Stimulated activated CD4-positive, alpha-beta T cell treated with anti-CD3 and anti-CD28 coated beads, Interleukin-1b, Interleukin-23, amount 100 ng/mL, for 1 hour (primary cell): ENCODE data around the gene NUCB2.
"Not testable (repeated sequence)": the region's sequence is repeated elsewhere in the genome, so short reads cannot be mapped to it uniquely, and the experiment has no call there.

Experiments
- DNase-seq, 2 donors: peaks; one replicate each; pipeline ENCODE4 v3.0.0-alpha.2; 2020; ENCODE audit warnings: low read depth in 2 of 2

Gene NUCB2

DNA sequence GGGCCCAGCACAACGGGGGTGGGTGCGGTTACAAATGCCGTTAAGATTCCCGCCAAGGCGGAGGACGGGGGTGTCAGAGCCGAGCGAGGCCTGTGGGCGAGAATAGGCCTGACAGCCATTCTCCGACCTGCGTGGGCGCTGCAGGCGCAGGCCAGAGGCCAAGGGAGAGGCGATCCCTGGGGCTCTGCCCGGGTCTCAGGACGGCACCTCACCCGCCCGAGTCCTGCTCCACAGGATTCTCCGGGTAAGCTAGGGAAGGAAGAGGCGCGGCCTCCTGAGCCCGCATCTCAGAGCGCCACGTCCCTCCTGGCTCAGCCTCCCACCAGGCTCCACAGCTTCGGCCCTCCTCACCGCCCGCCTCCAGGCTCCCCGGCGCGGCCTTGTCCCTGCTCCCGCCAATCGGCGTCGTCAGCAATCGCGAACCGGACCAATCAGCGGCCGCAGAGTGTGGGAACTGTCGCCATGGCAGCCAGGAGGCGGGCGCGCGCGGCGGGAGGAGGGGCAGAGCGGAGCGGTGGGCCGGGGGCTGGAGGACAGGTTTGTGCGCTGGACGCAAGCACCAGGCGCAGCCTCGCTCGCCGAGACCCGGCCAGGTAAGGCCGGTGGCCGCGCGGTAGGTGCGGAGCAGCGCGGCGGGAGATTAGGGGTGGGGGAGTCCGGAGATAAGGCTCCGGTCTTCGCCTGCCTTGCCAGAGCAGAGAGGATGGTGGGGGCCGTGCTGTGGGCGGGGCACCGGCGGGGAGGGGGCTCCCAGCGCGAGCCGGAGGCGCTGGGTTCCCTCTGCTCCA lies at the start of gene NUCB2:
TSS of gene NUCB2 (plus strand) at position 504 of the 788 bp plus-strand sequence. CDS start 18,585 bp downstream, outside the sequence.
- DNase-seq, result peak; percentile 86 to 90

DNA sequence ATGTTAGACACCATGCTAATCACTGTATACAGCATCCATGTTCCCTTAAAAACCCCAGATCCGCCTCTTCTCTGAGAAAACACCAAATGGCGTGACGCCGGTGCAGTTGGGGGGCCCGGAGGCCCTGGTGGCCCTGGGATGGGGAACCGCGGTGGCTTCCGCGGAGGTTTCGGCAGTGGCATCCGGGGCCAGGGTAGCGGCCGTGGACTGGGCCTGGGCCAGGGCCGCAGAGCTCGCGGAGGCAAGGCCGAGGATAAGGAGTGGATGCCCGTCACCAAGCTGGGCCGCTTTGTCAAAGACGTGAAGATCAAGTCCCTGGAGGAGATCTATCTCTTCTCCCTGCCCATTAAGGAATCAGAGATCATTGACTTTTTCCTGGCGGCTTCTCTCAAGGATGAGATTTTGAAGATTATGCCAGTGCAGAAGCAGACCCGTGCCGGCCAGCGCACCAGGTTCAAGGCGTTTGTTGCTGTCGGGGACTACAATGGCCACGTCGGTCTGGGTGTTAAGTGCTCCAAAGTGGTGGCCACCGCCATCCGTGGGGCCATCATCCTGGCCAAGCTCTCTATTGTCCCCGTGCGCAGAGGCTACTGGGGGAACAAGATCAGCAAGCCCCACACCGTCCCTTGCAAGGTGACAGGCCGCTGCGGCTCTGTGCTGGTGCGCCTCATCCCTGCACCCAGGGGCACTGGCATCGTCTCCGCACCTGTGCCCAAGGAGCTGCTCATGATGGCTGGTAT lies 48.2 kb upstream of the NUCB2 start:
- DNase-seq, result not testable (repeated sequence)

DNA sequence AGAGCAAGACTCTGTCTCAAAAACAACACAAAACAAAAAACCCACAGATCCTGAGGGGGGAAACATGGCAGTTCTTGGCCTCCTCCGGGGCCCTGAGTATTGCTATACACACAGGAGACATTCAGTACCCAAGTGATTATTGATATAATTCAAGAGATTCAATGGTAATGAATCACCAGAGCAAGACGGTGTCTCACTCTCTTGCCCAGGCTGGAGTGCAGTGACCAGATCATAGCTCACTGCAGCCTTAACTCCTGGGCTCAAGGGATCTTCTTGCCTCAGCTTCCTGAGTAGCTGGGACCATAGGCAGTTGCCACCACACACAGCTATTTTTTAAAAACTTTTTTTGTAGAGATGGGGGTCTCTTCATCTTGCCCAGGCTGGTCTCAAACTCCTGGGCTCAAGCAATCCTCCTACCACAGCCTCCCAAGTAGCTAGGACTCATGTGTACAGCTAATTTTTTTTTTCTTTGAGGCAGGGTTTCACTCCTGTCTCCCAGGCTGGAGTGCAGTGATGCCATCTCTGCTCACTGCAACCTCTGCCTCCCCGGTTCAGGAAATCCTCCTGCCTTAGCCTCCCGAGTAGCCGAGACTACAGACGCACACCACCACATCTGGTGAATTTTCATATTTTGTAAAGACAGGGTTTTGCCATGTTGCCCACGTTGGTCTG lies 46.9 kb upstream of the NUCB2 start:
- DNase-seq, result no peak

DNA sequence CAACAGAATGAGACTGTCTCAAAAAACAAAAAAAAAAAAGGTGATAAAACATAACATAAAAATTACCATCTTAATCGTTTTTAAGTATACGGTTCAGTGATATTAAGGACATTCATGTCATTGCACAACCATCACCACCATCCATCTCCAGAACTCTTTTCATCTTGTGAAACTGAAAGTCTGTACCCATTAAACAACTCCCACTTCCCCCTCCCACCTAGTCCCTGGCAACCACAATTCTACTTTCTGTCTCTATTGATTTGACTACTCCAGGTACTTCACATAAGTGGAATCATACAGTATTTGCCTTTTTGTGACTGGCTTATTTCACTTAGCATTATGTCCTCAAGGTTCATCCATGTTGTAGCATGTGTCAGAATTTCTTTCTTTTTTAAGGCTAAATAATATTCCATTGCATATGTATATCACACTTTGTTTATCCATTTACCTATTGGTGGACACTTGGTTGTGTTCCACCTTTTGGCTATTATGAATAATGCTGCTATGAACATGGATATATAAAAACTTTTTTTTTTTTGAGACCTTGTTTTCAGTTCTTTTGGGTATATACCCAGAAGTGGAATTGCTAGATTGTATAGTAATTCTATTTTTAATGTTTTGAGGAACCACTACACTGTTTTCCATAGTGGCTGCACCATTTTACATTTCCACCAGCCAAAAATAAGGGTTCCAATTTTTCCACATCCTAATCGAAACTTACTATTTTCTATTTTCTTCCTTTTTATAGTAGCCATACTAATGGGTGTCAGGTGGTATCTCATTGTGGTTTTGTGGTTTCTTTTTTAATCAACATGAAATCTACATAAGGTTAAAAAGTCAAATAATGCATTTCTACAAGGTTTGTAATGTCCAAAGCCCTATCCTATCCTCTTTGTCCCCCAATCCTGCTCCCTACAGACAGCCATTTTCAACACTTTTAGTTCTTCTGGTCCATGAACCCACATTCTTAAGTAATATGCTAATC lies 45.4 kb upstream of the NUCB2 start:
- no peak for DNase-seq

DNA sequence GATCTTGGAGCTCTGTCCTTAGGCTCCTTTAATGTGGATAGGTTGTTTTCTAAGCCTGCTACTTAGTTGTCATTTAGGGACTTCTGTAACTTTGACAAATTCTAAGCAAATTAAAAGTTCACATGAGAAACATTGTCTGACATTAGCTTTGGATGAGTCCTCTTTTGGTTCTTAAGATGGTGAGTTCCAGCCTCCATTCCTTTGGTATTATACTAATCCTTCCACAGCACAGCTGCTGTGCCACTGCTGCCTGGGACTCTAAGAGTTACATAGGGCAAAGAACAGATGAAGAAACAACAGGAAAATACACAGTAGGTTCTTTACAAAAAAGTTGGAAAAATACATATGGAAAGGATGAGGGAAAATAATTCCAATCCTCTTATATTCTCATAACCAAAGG lies 43.4 kb upstream of the NUCB2 start:
- DNase-seq, result no peak

DNA sequence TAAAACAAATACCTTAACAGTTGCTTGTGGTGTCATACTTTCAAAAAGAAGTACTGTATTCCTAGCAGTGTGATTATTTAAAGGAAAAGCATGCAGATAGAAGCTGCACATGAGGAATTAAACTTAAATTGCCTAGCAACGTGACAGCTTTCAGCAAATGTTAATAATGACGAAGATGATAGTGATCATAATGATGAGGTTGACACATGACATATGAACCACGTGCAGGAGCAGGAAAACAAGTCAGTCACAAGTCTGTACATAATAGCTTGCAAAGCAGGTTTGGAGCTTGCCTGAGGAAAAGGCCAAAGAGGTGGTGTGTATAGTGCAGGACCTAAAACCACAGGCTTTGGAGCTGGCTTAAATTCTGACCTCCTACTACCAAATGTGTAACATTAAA lies 38.2 kb upstream of the NUCB2 start:
- no peak for DNase-seq

DNA sequence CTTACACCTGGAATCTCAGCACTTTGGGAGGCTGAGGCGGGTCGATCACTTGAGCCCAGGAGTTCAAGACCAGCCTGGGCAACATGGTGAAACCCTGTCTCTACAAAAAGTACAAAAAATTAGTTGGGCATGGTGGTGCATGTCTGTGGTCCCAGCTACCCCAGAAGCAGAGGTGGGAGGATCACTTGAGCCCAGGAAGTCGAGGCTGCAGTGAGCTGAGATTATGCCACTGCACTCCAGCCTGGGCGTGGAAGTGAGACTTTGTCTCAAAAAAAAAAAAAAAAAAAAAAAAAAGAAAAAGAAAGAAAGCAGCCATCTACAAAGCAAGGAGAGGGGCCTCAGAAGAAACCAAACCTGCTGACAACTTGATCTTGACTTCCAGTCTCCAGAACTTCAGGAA lies 36.6 kb upstream of the NUCB2 start:
- not testable (repeated sequence) for DNase-seq

DNA sequence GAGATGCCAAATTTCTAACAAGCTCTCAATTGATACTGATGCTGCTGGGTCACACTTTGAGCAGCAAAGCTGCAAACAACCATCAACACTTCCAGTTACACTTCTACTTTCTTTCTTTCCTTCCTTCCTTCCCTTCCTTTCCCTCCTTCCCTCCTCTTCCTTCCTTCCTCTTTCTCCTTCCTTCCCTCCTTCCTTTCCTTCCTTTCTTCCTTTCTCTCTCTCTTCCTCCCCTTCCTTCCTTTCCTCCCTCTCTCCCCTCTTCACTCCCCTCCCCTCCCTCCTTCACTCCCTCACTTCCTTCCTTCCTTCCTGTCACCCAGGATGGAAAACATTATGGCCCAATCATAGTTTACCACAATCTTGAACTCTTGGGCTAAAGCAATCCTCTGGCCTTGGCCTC lies 35.8 kb upstream of the NUCB2 start:
- DNase-seq, result no peak

DNA sequence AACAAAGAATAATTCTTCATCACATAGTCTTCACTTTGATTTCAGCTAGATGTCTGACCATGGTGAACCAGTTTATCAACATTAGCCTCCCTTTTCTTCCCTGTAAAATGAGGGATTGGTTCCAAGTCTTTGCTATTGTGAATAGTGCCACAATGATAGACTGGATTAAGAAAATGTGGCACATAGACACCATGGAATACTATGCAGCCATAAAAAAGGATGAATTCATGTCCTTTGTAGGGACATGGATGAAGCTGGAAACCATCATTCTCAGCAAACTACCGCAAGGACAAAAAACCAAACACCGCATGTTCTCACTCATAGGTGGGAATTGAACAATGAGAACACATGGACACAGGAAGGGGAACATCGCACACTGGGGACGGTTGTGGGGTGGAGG lies 33.6 kb upstream of the NUCB2 start:
- not testable (repeated sequence) for DNase-seq

DNA sequence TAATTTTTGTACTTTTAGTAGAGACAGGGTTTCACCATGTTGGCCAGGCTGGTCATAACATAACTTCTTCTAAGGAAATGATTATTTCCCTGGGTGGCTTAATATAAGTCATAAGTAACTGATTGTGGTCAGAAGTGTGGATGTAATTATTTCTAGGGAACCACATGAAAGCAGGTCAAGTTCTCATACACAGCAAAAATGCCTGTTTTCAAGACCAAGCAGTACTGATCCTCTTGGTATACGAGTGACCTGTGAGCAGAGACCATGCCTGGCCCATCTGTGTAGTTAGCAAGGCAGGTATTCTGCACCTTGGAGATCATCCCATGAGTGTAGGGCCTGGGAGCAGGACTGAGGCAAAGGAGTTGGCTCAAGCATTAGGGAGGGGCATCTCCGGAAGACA lies 32.5 kb upstream of the NUCB2 start:
- no peak for DNase-seq

DNA sequence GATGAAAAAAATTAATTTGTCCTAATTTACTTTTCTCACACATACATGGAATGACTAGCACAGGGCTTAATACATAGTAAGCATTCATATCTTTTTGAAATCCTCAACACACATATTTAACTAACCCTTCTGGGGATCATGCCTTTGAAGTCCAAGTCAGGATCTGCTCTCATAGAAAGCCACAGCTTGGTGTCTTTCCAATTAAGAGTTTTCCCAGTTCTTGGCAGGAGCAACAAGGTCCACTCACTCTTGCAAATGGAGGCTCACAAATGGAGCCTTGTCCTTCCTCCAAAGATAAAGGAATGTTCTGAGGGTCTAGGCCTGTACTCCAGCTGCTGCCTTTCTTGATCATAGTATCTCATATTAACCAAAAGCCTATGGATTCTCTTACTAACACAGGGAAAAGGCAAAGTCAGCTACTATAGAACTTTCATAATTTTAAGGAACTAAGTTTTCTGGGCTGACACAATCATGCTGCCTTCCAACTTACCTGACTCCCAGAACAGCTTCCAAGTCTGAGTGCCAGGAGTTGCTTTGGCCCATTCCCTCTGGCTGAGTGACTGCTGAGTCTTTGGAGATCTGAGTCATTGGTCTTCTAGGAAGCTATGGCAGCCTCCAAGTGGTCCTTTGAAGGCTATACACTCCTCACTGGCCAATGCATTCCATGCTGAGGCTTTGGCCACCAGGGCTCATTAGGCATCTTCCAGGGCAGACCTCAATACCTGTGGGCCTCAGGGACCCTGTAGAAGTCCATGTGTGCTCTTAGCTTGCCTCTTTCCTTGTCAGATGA lies 25.8 kb upstream of the NUCB2 start:
- DNase-seq, result no peak

DNA sequence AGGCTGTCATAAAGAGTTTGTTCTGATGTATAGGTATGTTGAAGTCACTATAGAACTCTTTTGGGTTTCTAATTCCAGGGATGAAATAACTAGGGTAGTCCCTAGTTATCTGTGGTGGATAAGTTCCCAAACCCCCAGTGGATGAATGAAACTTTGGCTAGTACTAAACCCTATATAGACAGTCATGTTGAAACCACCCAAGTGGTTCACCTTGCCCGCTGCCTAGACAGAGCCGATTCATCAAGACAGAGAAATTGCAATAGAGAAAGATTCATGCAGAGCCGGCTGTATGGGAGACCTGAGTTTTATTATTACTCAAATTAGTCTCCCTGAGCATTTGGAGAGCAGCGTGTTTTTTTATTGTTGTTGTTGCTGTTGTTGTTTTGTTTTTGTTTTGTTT lies 23.8 kb upstream of the NUCB2 start:
- DNase-seq, result no peak

DNA sequence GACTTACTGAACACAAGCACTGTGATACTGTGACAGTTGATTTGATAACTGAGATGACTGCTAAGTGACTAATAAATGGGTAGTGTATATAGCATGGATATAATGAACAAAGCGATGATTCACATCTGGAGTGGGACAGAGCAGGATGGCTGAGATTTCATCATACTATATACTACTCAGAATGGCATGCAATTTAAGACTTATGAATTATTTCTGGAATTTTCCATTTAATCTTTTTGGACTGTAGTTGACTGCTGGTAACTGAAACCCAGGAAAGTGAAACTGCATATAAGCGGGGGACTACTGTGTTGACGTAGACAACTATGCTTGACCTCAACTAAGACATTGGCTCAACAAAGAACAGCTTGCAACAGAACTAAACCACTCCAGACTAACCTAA lies 20.0 kb upstream of the NUCB2 start:
- no peak for DNase-seq

DNA sequence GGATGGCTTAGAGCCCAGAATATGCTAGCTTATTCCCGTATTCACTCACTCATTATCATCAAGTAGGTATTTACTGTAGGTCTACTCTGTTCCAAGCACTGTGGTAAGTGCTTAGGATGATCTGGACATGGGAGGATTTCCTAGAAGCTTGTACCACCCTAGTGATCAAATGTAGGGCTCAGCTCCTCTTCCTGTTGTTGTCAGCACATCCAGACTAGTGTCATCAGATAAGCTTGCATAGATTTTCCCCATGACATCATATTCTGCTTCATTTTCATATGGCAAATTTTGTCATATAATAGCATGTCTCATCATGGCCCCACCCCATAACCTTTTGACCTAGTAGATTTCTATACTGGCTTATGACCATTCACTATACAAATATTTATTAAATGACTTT lies 19.3 kb upstream of the NUCB2 start:
- no peak for DNase-seq

DNA sequence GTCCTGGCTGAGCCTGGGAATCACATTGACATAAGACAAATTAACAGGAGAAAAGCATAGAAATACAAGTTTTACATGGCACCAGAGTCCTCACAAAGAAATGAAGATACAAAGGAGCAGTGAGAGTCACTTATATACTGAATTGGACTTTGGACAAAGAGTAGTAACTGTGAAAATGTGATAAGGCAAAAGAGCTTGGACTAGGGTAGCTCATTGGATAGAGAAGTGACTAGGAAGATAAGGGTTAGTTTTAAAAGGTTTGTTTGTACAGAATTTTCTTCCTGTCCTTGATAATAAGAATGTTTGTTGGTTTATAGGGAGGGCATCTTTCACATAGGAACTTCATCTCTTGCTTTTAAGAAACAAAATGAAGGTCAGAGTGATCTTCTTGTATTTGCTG lies 17.9 kb upstream of the NUCB2 start:
- DNase-seq, result no peak

DNA sequence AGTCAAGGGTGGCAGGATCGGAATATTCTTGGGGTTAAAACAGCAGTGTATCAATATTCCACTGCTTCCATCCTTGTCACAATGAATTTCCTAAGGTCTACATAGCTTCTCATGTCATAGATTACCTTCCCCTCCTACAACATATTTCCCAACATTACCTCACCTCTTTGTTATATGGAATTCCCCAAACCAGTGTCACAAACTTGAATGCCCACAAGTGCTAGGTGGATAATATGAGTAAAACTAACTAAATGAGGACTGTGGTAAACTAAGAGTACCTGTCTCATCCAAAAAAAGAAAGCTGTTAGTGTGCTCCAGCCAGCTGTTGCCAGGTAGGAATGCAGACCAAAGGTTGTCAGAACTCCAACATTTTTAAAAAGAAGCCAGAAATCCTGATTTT lies 17.0 kb upstream of the NUCB2 start:
- DNase-seq, result no peak

DNA sequence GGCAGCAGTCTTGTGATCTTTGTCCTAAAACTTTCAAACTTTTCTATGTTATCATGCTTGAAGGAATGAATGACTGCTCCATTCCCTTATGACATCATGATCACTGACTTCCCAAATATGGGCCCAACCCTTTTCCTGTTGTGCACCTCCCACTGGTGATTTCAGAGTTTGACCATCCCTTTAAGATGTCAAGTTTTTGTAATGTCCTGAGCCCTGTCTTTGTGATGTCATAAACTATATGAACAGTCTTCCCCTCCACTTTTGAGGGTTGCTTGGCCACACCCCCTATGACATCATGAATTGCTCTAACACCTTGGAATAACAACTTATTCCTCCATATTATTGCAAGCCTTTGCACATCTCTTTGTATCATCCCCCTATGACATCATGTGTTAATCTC lies 16.5 kb upstream of the NUCB2 start:
- DNase-seq, result no peak

DNA sequence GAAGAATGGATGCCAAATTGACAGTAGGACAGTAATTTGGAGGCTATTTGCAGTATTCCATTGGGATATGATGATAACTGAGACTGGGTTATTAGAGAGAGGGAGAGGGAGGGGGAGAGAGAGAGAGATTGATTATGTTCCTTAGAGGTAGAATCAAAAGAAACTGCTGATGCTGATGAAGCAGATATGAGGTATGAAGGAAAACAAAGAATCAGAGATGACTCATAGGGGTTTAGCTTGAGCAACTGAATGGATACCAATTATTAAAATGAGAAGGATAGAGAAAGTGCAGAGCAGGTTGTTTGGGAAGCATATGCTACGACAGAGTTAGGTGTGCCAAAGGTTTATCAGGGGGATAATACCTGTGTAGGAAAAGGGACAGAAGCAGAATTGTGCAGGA lies 12.8 kb upstream of the NUCB2 start:
- DNase-seq, result no peak

DNA sequence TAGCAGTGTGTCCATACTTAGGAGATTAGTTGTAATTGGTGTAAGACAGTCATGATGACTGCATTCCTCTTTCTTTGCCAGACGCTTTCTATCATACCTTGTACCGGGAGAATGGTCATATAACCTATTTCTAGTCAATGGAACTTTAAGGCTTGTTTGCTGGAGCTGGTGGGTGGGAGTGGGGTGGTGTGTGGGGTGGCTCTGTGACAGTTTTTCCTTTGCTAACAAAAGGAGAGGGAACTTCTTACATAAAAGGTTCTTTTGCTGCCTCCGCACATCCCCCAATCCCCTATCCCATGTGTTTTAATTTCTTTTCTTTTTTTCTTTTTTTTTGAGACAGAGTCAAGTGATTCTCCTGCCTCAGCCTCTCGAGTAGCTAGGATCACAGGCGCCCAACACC lies 9.8 kb upstream of the NUCB2 start:
- DNase-seq, result no peak

DNA sequence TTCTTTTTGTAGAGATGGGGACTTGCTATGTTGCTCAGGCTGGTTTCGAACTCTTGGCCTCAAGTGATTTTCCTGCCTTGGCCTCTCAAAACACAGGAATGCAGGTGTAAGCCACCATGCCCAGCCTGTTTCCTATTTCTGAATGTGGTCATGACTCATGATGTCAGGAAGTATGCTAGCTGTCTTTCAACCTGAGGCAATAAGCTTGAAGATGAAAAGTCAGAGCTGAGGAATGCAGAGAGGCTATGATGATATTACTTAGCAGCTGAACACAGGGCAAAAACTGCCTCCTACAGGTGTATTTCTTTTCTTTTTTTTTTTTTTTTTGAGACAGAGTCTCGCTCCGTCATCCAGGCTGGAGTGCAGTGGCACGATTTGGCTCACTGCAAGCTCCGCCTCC lies 9.0 kb upstream of the NUCB2 start:
- no peak for DNase-seq

DNA sequence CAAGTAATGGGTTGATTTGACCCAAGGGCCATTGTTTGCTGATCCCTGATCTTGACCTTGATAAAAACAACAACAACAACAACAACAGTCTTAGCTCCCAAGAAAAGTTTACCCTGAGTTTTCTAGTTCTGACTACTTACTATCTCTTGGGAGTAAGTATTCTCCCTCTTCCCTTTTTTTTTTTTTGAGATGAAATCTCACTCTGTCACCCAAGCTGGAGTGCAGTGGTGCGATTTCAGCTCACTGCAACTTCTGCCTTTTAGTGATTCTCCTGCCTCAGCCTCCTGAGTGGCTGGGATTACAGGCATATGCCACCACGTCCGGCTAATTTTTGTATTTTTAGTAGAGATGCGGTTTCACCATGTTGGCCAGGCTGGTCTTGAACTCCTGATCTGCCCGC lies 8.0 kb upstream of the NUCB2 start:
- DNase-seq, result not testable (repeated sequence)
